Cardiac fibroblast (primary cell): ENCODE data around the gene PAQR8.
A peak's percentile ranks its signal among the peaks of the same experiment; 100 is the strongest.

Experiments used
- DNase-seq, 2 donors: peaks; one replicate each; pipeline versions ENCODE4 v3.0.0 to v3.0.0-alpha.2; 2010; ENCODE audit warnings: low read depth in 2 of 2
- H3K4me3 ChIP-seq, 2 donors: replicated peaks in 1 of 2; 1 replicate in 1 of 2; 2 replicates in 1 of 2; pipeline ENCODE4 v1.5.1; 2011; ENCODE audit warnings: low read depth in 2 of 2, low read length in 2 of 2, mild to moderate bottlenecking in 2 of 2, moderate library complexity in 1 of 2
- CTCF ChIP-seq: IDR thresholded peaks from one replicate; pipeline ENCODE4 v1.5.1; 2011; ENCODE audit warnings: low read depth, mild to moderate bottlenecking, low read length, inconsistent platforms

Gene PAQR8

GRCh38 chr6:52345311-52345710 lies 16.6 kb upstream of the PAQR8 start:
- H3K4me3 ChIP-seq: no peak overlapping the region
- no peak for TF ChIP-seq CTCF
- no peak for DNase-seq

- TF ChIP-seq CTCF: no peak
- DNase-seq: no peak
- no peak overlapping the region for H3K4me3 ChIP-seq
Measured at GRCh38 chr6:52346503-52346902, 15.4 kb upstream of the PAQR8 start.

GRCh38 chr6:52347818-52348217 lies 14.1 kb upstream of the PAQR8 start:
- no peak overlapping the region for H3K4me3 ChIP-seq
- DNase-seq: no peak
- TF ChIP-seq CTCF: no peak

GRCh38 chr6:52351879-52352238 lies 10.1 kb upstream of the PAQR8 start:
- DNase-seq: no peak
- no peak for TF ChIP-seq CTCF
- peak overlapping the region in 1 of 2 donors; percentile 16 for H3K4me3 ChIP-seq

- peak; percentile 84 to 99 for DNase-seq
- TF ChIP-seq CTCF: no peak
- H3K4me3 ChIP-seq: peak overlapping the region in 1 of 2 donors; percentile 16
Measured at GRCh38 chr6:52352239-52353018, 9.5 kb upstream of the PAQR8 start.

GRCh38 chr6:52356017-52356416 lies 5.9 kb upstream of the PAQR8 start:
- no peak for DNase-seq

More at GRCh38 chr6:52356017-52356416, 5.9 kb upstream of the PAQR8 start:
- no peak overlapping the region for H3K4me3 ChIP-seq
- TF ChIP-seq CTCF: no peak
